ENCODE results near the gene CD44. TPM values are rescaled to one million over a fixed set of nuclear protein-coding genes. Genes with fewer than 3 reads are reported as not detected.
A peak's percentile ranks its signal among the peaks of the same experiment; 100 is the strongest.

CD44 gene
- total and polyA plus RNA-seq, 2 experiments from 2014 or later: 405 to 519 TPM

DNA sequence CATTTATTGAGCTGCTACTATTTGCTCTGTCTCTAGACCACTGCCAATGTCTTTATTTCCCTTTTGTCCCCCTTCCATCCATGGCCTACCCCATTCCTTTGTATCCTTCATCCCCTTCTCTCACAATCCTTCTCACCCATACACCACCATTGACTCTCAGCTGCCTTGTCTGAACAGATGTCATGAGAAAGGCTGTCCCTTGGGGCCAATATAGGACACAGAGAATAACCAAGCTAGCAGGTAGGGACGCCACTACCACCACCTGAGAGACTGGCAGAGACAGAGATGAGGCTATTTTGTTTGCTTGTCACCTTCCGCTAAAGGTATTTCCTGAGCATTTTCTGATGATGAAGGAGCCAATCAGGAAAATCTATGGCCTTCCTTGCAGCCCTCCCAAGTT is 138.9 kb downstream of the CD44 start:
- H3K9ac ChIP-seq: no peak overlapping the region
- TF ChIP-seq EZH2phosphoT487 (IDR thresholded peaks at IDR 0.05; ENCODE audit: insufficient read depth, low read depth) (no peak), EZH2 (IDR thresholded peaks at IDR 0.05; ENCODE audit: insufficient read depth, poor library complexity, severe bottlenecking) (no peak)
- no peak overlapping the region for H3K4me3 ChIP-seq
- H3K36me3 ChIP-seq (ENCODE audit: low read depth): no peaks in the 10 kb centered on the region
- no peaks in the 10 kb centered on the region for H4K20me1 ChIP-seq (ENCODE audit: insufficient read depth)
- WGBS, 2 experiments (ENCODE audit: low coverage in 1 of 2, low lambda C conversion rate in 2 of 2, missing lambda C conversion rate in 2 of 2): 92% methylated on average over 2 of the region's 2 CpGs
- H3K27me3 ChIP-seq (replicated peaks; ENCODE audit: insufficient read depth): no peaks in the 10 kb centered on the region
- DNase-seq: no peak
- H3F3A ChIP-seq (ENCODE audit: insufficient read depth): peaks cover 10% of the 10 kb centered on the region; the same call in 1 of the 2 replicates
- H3K9me3 ChIP-seq (ENCODE audit: low read depth): no peaks in the 10 kb centered on the region
- H2AFZ ChIP-seq: no peak overlapping the region
- H3K4me2 ChIP-seq (ENCODE audit: unreplicated experiment): no peak overlapping the region
- H3K27ac ChIP-seq: no peak overlapping the region
- no peaks in the 10 kb centered on the region for H3K79me2 ChIP-seq (ENCODE audit: insufficient read depth)
- in situ Hi-C loops (cut with MboI): no loop called here
- H3K4me1 ChIP-seq (ENCODE audit: insufficient read depth): peaks cover 30% of the 10 kb centered on the region
- no peaks in the 10 kb centered on the region for H3K9me2 ChIP-seq (ENCODE audit: insufficient read depth)

DNA sequence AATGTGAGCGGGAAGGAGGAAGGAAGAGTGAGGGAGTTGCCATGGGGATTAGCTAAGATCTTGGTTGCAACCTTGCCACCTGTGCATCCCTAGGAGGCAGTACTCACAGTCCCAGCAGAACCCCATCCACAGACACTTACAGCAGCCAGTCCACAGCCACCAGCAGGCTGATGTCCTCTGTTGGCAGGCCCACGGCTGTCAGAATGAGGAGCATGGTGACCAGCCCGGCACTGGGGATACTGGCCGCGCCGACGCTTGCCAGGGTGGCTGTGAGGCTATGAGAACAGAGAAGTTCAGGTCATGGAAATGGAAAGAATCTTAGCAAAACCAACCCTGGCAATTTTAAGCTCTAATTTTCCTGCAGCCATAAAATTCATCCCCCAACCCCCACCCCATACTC is 141.8 kb downstream of the CD44 start:
- in situ Hi-C loops (cut with MboI): no loop called here
- Histone ChIP-seq H3K36me3 (ENCODE audit: low read depth) (no peaks in the 10 kb centered on the region), H3K27ac (no peak overlapping the region), H3K79me2 (ENCODE audit: insufficient read depth) (no peaks in the 10 kb centered on the region), H3K4me1 (ENCODE audit: insufficient read depth) (peaks cover 18% of the 10 kb centered on the region), H3K27me3 (replicated peaks; ENCODE audit: insufficient read depth) (no peaks in the 10 kb centered on the region), H3F3A (ENCODE audit: insufficient read depth) (0 out of 2 replicates have a peak, but pooled peaks cover 4% of the 10 kb centered on the region), H3K9me3 (ENCODE audit: low read depth) (no peaks in the 10 kb centered on the region), H3K4me3 (no peak overlapping the region), H3K9me2 (ENCODE audit: insufficient read depth) (no peaks in the 10 kb centered on the region), H4K20me1 (ENCODE audit: insufficient read depth) (no peaks in the 10 kb centered on the region), H2AFZ (no peak overlapping the region), H3K9ac (no peak overlapping the region), H3K4me2 (ENCODE audit: unreplicated experiment) (no peak overlapping the region)
- no peak for DNase-seq
- WGBS, 2 experiments (ENCODE audit: low coverage in 1 of 2, low lambda C conversion rate in 2 of 2, missing lambda C conversion rate in 2 of 2): 85 to 87% methylated on average over 7 of the region's 7 CpGs
- TF ChIP-seq EZH2phosphoT487 (IDR thresholded peaks at IDR 0.05; ENCODE audit: insufficient read depth, low read depth) (no peak), EZH2 (IDR thresholded peaks at IDR 0.05; ENCODE audit: insufficient read depth, poor library complexity, severe bottlenecking) (no peak)

DNA sequence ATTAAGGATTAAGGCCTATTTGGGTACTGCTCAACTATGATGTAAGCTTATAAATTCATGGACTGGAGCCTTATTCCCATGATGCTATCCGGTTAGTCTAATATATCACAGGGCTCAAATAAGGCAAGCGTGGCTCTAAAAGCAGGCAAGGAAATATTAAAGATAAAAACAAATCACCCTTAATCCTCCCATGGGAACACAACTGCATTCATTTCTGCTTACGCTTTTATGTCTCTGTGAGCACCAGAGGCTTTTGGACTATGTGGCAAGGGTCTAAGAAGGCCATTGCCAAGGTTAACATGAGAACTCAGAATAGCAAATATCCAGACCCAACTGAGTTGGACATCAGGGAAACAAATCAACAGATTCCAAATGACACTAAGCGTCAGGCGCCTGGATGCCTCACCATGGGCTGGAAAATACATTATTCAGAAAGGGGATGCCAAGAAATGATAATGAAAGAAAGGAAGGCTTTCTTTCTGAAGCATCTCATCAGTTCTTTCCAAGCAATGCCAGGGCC is 142.3 kb downstream of the CD44 start:
- H3K4me2 ChIP-seq (ENCODE audit: unreplicated experiment): no peak overlapping the region
- no peaks in the 10 kb centered on the region for H3K9me3 ChIP-seq (ENCODE audit: low read depth)
- H3K27me3 ChIP-seq (replicated peaks; ENCODE audit: insufficient read depth): no peaks in the 10 kb centered on the region
- no peaks in the 10 kb centered on the region for H3K79me2 ChIP-seq (ENCODE audit: insufficient read depth)
- in situ Hi-C loops (cut with MboI): no loop called here
- peak; percentile 22 for DNase-seq
- no peaks in the 10 kb centered on the region for H3K9me2 ChIP-seq (ENCODE audit: insufficient read depth)
- peaks cover 13% of the 10 kb centered on the region for H3K4me1 ChIP-seq (ENCODE audit: insufficient read depth)
- 60 to 66% methylated on average over 5 of the region's 5 CpGs for WGBS, 2 experiments (ENCODE audit: low coverage in 1 of 2, low lambda C conversion rate in 2 of 2, missing lambda C conversion rate in 2 of 2)
- no peak overlapping the region for H3K27ac ChIP-seq
- H4K20me1 ChIP-seq (ENCODE audit: insufficient read depth): no peaks in the 10 kb centered on the region
- 0 out of 2 replicates have a peak, but pooled peaks cover 4% of the 10 kb centered on the region for H3F3A ChIP-seq (ENCODE audit: insufficient read depth)
- no peaks in the 10 kb centered on the region for H3K36me3 ChIP-seq (ENCODE audit: low read depth)
- no peak overlapping the region for H3K4me3 ChIP-seq
- H2AFZ ChIP-seq: no peak overlapping the region
- no peak for TF ChIP-seq EZH2 (IDR thresholded peaks at IDR 0.05; ENCODE audit: insufficient read depth, poor library complexity, severe bottlenecking)
- TF ChIP-seq EZH2phosphoT487 (IDR thresholded peaks at IDR 0.05; ENCODE audit: insufficient read depth, low read depth): no peak
- no peak overlapping the region for H3K9ac ChIP-seq

Other genes starting within 250 kb of the CD44 start
- 22.5 and 23.1 TPM in 2 replicates for gene APIP, start 222.8 kb upstream of the CD44 start, total RNA-seq (2014; rRNA removed; shearing (Covaris generic))
- 25.2 and 25.9 TPM in 2 replicates for gene APIP, start 222.8 kb upstream of the CD44 start, polyA plus RNA-seq (2016; fragmentation: Nextera tagmentation; extraction: Ambion mirVana)
- 28.1 and 40.1 TPM in 2 replicates for gene PDHX, start 222.6 kb upstream of the CD44 start, total RNA-seq (2014; rRNA removed; shearing (Covaris generic))
- gene PDHX, start 222.6 kb upstream of the CD44 start, polyA plus RNA-seq (2016; fragmentation: Nextera tagmentation; extraction: Ambion mirVana): 33.4 and 36.1 TPM in 2 replicates

All from GM23248 (cell line).